Hepatic stellate cell (primary cell): Measurements from ENCODE around the gene MARCHF3.
"Not testable (repeated sequence)": the region's sequence is repeated elsewhere in the genome, so short reads cannot be mapped to it uniquely, and the experiment has no call there.

Experiments
- DNase-seq: peaks from one replicate; pipeline ENCODE4 v3.0.0; 2011; ENCODE audit warnings: low spot score

Gene MARCHF3, protein sequence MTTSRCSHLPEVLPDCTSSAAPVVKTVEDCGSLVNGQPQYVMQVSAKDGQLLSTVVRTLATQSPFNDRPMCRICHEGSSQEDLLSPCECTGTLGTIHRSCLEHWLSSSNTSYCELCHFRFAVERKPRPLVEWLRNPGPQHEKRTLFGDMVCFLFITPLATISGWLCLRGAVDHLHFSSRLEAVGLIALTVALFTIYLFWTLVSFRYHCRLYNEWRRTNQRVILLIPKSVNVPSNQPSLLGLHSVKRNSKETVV

GRCh38 chr5:127030259-127031146 lies at the start of gene MARCHF3:
MARCHF3 (minus strand) TSS chr5:127030558; CDS start chr5:126918171, 112,387 bp downstream.
- DNase-seq, result peak; percentile 93

GRCh38 chr5:127079994-127080491 lies 49.7 kb upstream of the MARCHF3 start:
- no peak for DNase-seq

- DNase-seq, result no peak
These were observed 47.0 kb upstream of the MARCHF3 start for GRCh38 chr5:127077366-127077765.

DNA sequence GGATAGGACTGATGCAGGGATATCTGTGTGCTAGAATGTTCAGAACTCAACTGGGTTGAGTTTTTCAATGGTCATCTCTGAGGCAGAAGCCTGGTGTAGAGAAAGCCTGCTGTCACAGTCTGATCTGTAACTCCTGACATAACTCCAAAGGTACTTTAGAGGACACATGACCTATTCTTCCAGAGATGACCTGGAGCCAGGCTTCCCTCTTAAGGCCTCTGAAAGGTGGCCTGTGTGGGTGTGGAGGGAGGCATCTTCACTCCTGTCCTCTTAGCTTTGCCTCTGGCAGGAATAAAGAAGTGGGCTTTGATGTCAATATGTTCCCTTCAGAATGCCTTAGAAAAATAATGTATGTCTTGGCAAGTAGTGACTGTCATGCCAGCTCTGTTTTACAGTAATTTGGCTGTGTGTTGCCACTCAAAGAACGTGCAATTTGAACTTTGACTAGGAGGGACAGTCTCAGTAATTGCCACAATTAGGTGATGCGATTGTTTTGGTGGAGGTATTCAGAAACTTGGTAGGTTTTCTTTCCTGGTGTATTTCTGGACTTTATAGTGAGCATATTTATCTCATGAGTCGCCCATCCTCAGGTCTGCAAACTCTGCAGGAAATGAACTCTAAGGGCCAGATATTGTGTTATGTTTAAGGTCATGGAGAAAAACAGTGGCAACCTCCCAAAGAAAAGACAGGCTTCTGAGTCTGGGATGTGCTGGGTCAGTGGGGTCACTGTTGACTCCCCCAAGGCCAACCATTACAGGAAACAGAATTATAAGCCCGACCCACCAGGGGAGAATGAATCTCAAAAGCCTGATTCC lies 46.2 kb upstream of the MARCHF3 start:
- peak; percentile 19 for DNase-seq

GRCh38 chr5:127074466-127074865 lies 44.1 kb upstream of the MARCHF3 start:
- DNase-seq, result no peak

DNA sequence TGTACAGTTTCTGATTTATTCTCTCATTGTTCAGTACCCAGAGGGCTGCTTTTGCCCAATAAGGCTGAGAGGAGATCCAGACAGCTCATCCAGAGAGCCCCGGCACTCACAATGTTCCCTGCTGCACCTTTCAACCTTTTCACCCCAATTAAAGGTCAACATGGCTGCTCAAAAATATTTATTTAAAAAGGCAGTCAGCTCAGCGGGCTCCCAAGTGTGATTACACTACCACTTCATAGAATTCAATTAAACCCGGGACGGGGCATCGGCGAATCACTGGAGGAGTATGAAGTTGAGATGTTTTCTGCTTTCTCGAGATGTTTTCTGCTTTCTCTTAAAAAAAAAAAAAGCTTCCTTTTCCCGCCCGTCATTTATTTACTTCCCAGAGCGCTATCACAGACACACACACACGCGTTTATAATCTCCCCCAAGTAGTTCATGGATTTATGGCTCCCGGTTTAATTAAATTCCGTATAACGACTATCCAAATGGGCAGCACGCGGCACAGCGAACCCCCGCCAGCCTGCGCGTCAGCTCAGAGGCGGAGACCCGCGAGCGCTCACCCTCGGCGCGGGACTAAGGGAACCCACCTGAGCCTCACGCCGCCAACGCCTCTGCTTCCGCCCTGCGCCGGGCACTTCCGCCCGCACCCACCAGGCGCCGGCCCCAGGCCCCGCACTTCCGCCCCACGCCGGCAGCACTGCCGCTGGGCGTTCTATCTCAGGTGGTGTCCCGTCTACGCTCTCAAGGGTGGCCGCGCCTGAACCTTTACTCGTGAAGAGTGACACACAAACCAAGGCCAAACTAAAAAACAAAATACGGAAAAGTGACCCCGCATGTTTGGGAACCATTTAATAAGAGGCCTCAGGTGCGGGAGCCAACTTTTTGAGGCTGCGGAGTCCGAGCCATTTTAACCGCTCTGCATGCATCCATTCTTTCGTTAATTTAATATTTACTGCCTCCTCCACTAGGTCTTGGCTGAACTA lies 42.8 kb upstream of the MARCHF3 start, which contains the start of gene C5orf63:
TSS of gene C5orf63 (minus strand) at position 642 of the 986 bp plus-strand sequence. CDS start 14,507 bp downstream, outside the sequence.
- no peak for DNase-seq

- no peak for DNase-seq
These were observed 39.9 kb upstream of the MARCHF3 start for GRCh38 chr5:127070243-127070642.

DNA sequence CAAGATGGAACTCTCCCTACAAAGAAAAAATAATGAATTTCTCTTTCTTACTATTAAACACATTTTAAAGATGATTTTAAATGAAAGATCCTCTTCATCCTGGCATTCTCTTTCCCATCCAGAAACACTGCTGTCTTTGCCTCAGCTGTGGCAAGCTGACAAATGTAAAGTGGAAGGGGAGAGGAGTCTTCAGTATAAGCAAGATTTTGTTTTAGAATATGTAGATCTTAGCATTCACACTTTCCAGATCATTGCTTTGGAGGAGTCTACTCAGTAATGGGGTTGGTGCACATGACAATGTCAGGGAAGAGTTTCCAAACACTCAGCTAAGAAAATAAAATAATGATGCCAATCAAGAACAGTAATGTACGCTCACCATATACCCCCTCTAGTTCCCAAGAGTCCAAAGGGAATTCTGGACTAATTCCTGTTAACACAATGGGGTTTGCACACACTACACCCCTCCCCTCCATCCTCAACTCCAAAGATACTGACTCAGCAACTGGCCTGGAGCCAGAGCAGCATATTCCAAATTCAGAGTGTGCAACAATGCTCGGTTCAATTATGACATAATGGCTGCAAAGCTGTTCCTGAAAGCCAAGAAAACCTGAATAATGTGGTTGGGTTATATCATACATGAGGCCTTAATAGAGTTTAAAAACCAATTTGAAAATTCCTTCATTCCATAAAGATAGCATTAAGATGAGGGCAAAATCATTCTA lies 38.3 kb upstream of the MARCHF3 start:
- DNase-seq, result no peak

GRCh38 chr5:127066721-127067120 lies 36.4 kb upstream of the MARCHF3 start:
- no peak for DNase-seq

DNA sequence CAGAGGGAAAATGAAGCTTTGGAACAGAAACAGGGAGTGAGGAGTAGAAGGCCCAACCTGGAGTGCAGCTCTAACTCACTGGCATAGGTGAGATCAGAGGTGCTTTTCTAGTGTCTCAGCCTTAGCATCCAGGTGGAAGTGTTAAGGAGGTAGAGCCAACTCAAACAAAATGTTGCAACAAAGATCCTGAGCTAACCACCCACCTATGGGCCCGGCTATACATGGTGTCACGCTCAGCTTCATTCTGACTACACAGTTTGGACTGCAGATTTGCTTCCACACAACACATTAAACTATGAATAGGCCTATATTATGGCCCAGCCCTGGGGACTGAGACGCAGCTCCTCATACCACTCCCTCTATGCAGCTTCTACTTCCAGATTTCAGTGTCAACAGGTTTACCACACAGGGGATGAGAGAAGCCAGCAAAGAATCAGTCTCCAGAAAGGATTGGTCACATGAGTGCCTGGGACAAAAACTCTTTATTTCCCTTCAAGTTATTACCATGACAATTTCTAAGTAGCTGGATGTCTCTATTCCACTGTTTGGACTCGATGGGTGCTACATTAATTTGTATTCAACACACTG lies 34.0 kb upstream of the MARCHF3 start:
- DNase-seq, result no peak

GRCh38 chr5:127063257-127063913 lies 33.0 kb upstream of the MARCHF3 start:
- DNase-seq, result no peak

DNA sequence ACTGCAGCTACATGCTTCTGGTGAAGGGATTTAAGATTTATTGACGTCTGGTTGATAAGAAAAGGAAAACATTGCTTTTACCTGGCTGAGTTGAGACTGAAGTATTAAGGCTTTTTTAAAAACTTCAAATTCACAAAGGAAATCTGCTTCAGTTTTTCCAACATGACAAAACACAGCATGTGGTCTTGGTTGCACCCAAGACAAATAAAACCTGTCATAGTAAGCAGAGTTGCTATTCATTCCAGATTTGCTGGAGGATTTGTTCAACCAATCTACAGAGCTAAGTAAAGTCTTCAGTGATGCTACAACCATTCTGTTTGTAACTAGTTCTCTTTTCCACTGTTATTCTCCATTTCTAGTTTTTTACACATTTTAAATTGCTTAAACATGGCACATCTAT lies 31.6 kb upstream of the MARCHF3 start:
- no peak for DNase-seq

DNA sequence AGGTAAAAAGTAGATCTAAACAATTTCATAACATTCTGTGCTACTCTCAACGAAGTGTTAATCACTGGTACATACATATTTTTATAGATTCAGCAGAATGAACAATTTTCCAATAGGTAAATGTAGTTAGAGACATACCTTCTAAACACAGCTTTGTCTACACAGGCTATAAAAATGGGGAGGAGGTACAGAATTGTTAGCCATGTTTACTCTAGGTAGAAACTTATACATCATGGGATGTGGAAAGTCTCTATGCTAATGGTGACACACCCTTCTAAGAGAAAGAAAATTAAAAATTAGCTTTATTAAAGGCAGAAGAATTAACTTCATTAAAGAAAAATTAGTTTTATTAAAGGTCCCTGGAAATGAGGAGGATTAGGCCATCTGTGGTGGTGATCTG lies 31.2 kb upstream of the MARCHF3 start:
- DNase-seq, result no peak

DNA sequence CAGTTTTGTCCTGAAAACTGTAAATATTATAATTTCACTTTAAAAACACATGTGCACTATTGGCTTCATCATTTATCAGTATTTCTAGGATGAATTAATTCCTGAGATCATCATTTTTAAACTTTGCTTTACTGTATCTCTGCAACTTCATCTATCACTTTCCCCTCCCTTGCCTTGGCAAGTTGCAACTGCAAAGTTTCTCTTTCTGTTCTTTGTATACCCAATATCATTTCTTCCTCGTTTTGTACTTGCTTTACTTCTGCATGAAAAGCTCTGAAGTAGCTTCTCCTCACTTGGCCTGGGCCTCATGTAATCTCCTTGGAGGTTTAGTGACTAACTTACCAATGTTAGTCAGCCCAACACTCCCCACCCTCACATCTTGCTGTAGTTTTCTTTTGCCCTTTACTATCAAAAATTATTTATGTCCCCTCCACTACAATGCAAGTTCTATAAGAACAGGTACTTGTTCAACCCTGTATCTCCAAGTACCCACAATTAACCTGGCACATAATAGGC lies 30.2 kb upstream of the MARCHF3 start:
- no peak for DNase-seq

- no peak for DNase-seq
These were observed 26.5 kb upstream of the MARCHF3 start for GRCh38 chr5:127056896-127057295.

- DNase-seq, result no peak
These were observed 25.7 kb upstream of the MARCHF3 start for GRCh38 chr5:127055880-127056653.

DNA sequence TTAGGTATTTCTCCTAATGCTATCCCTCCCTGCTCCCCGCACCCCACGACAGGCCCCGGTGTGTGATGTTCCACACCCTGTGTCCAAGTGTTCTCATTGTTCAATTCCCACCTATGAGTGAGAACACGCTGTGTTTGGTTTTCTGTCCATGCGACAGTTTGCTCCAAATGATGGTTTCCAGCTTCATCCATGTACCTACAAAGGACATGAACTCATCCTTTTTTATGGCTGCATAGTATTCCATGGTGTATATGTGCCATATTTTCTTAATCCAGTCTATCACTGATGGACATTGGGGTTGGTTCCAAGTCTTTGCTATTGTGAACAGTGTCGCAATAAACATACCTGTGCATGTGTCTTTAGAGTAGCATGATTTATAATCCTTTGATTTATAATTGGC lies 23.2 kb upstream of the MARCHF3 start:
- DNase-seq, result not testable (repeated sequence)

DNA sequence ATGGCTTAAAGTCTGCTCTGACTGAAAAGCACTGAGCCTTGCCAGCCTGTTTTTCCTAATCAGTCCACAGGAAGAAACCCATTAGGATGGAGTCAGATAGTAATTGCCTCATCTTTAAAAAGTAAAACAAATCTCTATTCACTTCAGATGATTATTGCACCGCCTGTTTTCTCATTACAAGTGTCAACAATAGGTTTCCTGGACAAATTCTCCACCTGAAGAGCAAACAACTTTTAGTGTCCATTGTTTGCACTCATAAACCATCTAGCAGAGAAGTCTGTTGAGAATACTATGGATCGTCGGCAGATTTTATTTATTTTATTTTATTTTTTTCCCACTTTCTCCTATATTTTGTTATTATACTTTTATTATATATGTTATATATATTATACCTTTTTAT lies 22.7 kb upstream of the MARCHF3 start:
- DNase-seq, result no peak
